GM19468 (cell line): ENCODE results near the gene NLGN1.

Experiments
- ATAC-seq: cut with Tn5 transposase; IDR thresholded peaks from one replicate; pipeline ENCODE4 v1.9.1; 2021; ENCODE audit warnings: mild to moderate bottlenecking, moderate library complexity, moderate number of reproducible peaks; ENCODE audit not compliant: unreplicated experiment; ENCODE audit errors: extremely low read depth

Gene NLGN1

GRCh38 chr3:173622166-173622565 lies 224.6 kb downstream of the NLGN1 start:
- ATAC-seq, result no peak

GRCh38 chr3:173624086-173624485 lies 226.5 kb downstream of the NLGN1 start:
- ATAC-seq, result no peak

GRCh38 chr3:173630849-173631248 lies 233.3 kb downstream of the NLGN1 start:
- ATAC-seq, result no peak

- ATAC-seq, result no peak
These were observed 235.4 kb downstream of the NLGN1 start for GRCh38 chr3:173632945-173633344.

- ATAC-seq, result no peak
These were observed 238.3 kb downstream of the NLGN1 start for GRCh38 chr3:173635826-173636225.

GRCh38 chr3:173639098-173639497 lies 241.6 kb downstream of the NLGN1 start:
- ATAC-seq, result no peak

- ATAC-seq, result no peak
These were observed 244.2 kb downstream of the NLGN1 start for GRCh38 chr3:173641696-173642095.

- no peak for ATAC-seq
These were observed 246.8 kb downstream of the NLGN1 start for GRCh38 chr3:173644086-173645082.

- no peak for ATAC-seq
These were observed 253.1 kb downstream of the NLGN1 start for GRCh38 chr3:173650596-173650995.

GRCh38 chr3:173652093-173652492 lies 254.5 kb downstream of the NLGN1 start:
- ATAC-seq, result no peak

- ATAC-seq, result no peak
These were observed 256.2 kb downstream of the NLGN1 start for GRCh38 chr3:173653781-173654180.

GRCh38 chr3:173659972-173660371 lies 262.4 kb downstream of the NLGN1 start:
- ATAC-seq, result no peak

- ATAC-seq, result no peak
These were observed 263.2 kb downstream of the NLGN1 start for GRCh38 chr3:173660645-173661299.

- no peak for ATAC-seq
These were observed 266.2 kb downstream of the NLGN1 start for GRCh38 chr3:173663696-173664111.

- no peak for ATAC-seq
These were observed 278.6 kb downstream of the NLGN1 start for GRCh38 chr3:173676094-173676493.

- ATAC-seq, result no peak
These were observed 283.7 kb downstream of the NLGN1 start for GRCh38 chr3:173681188-173681678.

- ATAC-seq, result no peak
These were observed 287.9 kb downstream of the NLGN1 start for GRCh38 chr3:173685456-173685855.

- ATAC-seq, result no peak
These were observed 290.8 kb downstream of the NLGN1 start for GRCh38 chr3:173688216-173688842.

GRCh38 chr3:173690542-173691180 lies 293.1 kb downstream of the NLGN1 start:
- ATAC-seq, result no peak

- no peak for ATAC-seq
These were observed 301.8 kb downstream of the NLGN1 start for GRCh38 chr3:173699353-173699752.
